T-helper 9 cell (primary cell): ENCODE measurements around the gene POMT1.
A peak's percentile ranks its signal among the peaks of the same experiment; 100 is the strongest.

ENCODE experiments used
- DNase-seq: peaks from one replicate; pipeline ENCODE4 v3.0.0-alpha.2; 2020

The POMT1 gene

GRCh38 chr9:131476777-131477345 is 25.9 kb upstream of the POMT1 start:
- DNase-seq, result no peak

GRCh38 chr9:131477367-131477766 is 25.4 kb upstream of the POMT1 start:
- no peak for DNase-seq

- DNase-seq, result no peak
Measured at GRCh38 chr9:131477816-131478419, 24.8 kb upstream of the POMT1 start.

- peak; percentile 59 for DNase-seq
Measured at GRCh38 chr9:131478421-131478868, 24.3 kb upstream of the POMT1 start.

- DNase-seq, result no peak
Measured at GRCh38 chr9:131478911-131479310, 23.8 kb upstream of the POMT1 start.

- DNase-seq, result no peak
Measured at GRCh38 chr9:131480258-131480657, 22.5 kb upstream of the POMT1 start.

- no peak for DNase-seq
Measured at GRCh38 chr9:131481441-131482342, 21.0 kb upstream of the POMT1 start.

GRCh38 chr9:131482343-131483006 is 20.2 kb upstream of the POMT1 start:
- DNase-seq, result no peak

- no peak for DNase-seq
Measured at GRCh38 chr9:131483319-131484050, 19.2 kb upstream of the POMT1 start.

GRCh38 chr9:131484051-131484445 is 18.7 kb upstream of the POMT1 start:
- no peak for DNase-seq

- DNase-seq, result no peak
Measured at GRCh38 chr9:131484560-131485185, 18.0 kb upstream of the POMT1 start.

GRCh38 chr9:131485206-131485605 is 17.5 kb upstream of the POMT1 start:
- DNase-seq, result no peak

- DNase-seq, result no peak
Measured at GRCh38 chr9:131485728-131486422, 16.8 kb upstream of the POMT1 start.

GRCh38 chr9:131487001-131487400 is 15.7 kb upstream of the POMT1 start:
- DNase-seq, result no peak

- DNase-seq, result no peak
Measured at GRCh38 chr9:131487621-131488031, 15.1 kb upstream of the POMT1 start.

GRCh38 chr9:131490514-131490913 is 12.2 kb upstream of the POMT1 start:
- DNase-seq, result no peak

GRCh38 chr9:131491001-131491710 is 11.6 kb upstream of the POMT1 start:
- DNase-seq, result no peak

- DNase-seq, result no peak
Measured at GRCh38 chr9:131492070-131492469, 10.6 kb upstream of the POMT1 start.

GRCh38 chr9:131494296-131494870 is 8.3 kb upstream of the POMT1 start:
- DNase-seq, result no peak

GRCh38 chr9:131495785-131496184 is 6.9 kb upstream of the POMT1 start:
- no peak for DNase-seq
